Right renal cortex interstitium (tissue), 3 donors: ENCODE measurements around the gene RUFY2. TPM values are rescaled to one million over a fixed set of nuclear protein-coding genes. Genes with fewer than 3 reads are reported as not detected.
"Not testable (repeated sequence)": the region's sequence is repeated elsewhere in the genome, so short reads cannot be mapped to it uniquely, and the experiment has no call there.

ENCODE experiments used
- DNase-seq, 3 donors: peaks; one replicate each; pipeline ENCODE4 v3.0.0-alpha.2; 2013; ENCODE audit warnings: low read depth in 3 of 3, low spot score in 2 of 3
- polyA plus RNA-seq, 3 donors: library from polyadenylated mRNA; unstranded; fragments of 120-200 nt; gene quantifications; one replicate each; pipeline ENCODE4 v1.2.1, GENCODE V29; 2013; ENCODE audit not compliant: insufficient read length in 3 of 3

The RUFY2 gene, protein sequence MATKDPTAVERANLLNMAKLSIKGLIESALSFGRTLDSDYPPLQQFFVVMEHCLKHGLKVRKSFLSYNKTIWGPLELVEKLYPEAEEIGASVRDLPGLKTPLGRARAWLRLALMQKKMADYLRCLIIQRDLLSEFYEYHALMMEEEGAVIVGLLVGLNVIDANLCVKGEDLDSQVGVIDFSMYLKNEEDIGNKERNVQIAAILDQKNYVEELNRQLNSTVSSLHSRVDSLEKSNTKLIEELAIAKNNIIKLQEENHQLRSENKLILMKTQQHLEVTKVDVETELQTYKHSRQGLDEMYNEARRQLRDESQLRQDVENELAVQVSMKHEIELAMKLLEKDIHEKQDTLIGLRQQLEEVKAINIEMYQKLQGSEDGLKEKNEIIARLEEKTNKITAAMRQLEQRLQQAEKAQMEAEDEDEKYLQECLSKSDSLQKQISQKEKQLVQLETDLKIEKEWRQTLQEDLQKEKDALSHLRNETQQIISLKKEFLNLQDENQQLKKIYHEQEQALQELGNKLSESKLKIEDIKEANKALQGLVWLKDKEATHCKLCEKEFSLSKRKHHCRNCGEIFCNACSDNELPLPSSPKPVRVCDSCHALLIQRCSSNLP
- polyA plus RNA-seq: 10 to 100 TPM; 20.3 to 25.2 (median 23.5) TPM

- DNase-seq: peak; percentile 45 to 70 (median 67)
These were observed at the start of gene RUFY2 for GRCh38 chr10:68406815-68407548. Gene RUFY2, minus strand, starts transcription at chr10:68407277. Its CDS starts 88 bp downstream, at chr10:68407189.

DNA sequence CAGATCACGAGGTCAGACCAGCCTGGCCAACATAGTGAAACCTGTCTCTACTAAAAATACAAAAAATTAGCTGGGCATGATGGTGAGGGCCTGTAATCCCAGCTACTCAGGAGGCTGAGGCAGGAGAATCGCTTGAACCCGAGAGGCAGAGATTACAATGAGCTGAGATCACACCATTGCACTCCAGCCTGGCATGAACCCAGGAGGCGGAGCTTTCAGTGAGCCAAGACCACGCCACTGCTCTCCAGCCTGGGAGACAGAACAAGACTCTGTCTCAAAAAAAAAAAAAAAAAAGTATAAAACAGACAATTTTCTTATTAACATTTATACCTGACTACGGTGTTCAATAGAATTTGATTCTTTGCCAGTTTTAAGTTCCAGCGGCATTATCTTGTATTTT, 42.6 kb upstream of the RUFY2 start:
- DNase-seq: not testable (repeated sequence)

- DNase-seq: no peak
These were observed 39.1 kb upstream of the RUFY2 start for GRCh38 chr10:68446179-68446578.

DNA sequence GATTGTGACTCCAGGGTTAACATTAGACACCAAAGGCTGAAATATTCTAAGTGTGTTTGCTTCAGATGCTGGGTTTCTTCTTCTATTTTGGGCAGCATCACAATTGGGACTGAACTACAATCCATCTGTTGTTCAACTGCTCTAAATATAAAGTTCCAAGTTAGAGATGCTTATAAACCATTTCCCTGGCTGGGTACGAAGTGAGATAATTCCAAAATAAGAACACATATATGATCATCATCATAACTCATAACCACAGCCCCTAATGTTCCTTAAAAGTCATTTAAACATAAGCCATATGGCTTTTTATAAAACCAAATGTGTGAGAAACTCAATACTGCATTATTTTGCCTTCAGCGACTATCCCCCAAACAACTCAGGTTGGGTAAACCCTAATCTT, 35.9 kb upstream of the RUFY2 start:
- DNase-seq: no peak

GRCh38 chr10:68440898-68441297, 33.8 kb upstream of the RUFY2 start:
- no peak for DNase-seq

- DNase-seq: no peak
These were observed 28.7 kb upstream of the RUFY2 start for GRCh38 chr10:68435803-68436202.

GRCh38 chr10:68434657-68435056, 27.6 kb upstream of the RUFY2 start:
- no peak for DNase-seq

- DNase-seq: no peak
These were observed 21.5 kb upstream of the RUFY2 start for GRCh38 chr10:68428396-68429104.

DNA sequence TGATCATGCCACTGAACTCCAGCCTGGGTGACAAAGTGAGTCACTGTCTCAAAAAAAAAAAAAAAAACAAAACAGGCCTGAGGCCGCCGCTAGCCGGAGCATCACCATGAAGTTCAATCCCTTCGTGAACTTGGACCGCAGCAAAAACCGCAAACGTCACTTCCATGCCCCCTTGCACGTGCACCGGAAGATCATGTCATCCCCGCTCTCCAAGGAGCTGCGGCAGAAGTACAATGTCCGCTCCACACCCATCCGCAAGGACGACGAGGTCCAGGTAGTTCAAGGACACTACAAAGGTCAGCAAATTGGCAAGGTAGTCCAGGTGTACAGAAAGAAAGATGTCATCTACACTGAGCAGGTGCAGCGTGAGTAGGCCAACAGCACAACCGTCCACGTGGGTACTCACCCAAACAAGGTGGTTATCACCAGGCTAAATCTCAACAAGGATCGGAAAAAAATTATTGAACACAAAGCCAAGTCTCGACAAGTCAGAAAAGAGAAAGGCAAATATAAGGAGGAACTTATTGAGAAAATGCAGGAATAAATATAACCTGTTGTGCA, 17.5 kb upstream of the RUFY2 start:
- no peak for DNase-seq

- no peak for DNase-seq
These were observed 16.4 kb upstream of the RUFY2 start for GRCh38 chr10:68423522-68423921.

GRCh38 chr10:68419376-68419775, 12.3 kb upstream of the RUFY2 start:
- no peak for DNase-seq

DNA sequence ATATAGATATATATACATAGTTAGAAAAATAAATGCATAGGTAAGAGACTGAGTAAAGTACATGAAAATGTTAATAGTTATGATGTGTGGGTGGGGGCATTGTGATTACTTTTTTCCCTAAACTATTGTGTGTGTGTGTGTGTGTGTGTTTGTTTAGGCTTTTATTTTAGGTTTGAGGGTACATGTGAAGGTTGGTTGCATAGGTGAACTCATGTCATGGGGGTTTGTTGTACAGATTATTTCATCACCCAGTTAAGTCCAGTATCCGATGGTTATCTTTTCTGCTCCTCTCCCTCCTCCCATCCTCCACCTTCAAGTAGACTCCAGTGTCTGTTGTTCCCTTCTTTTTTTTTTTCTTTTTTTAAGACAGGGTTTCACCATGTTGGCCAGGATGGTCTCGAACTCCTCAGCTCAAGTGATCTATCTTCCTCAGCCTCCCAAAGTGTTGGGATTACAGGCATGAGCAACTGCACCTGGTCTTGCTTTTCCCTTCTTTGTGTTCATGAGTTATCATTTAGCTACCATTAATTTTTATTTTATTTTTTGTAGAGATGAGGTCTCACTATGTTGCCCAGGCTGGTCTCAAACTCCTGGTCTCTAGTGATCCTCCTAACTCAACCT, 1.9 kb upstream of the RUFY2 start:
- no peak for DNase-seq

DNA sequence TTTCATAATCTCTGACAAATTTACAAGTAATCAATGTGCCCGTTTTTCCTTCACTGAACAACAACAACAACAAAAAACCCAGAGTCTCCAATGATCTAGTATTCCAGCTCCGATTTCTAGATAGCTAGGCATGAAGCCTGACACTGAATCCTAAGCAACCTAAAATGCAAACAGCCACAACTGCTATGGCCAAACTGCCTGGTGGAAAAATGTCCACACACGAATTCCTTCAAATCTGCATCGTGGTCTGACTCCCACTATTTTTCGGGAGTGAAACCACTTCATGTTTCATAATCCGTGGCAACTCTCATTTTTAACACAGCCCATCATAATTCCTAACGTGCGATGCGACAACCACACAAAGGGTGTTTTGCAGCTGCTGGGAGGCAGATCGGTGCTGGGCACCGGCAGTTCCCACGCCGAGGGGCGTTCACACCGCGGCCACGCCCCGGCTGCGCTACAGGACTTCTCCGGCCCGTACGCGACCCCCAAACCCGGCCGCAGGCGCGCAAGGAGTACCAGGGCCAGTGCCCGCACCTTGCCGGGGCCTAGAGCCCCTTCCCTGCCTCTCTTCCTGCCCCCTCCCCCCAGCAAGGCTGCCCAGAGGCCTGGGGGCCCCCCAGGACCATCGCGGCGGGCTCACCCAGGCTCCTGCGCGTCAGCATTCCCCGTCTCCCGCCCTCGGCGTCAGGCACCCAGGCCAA, 814 bp downstream of the RUFY2 start:
- DNase-seq: peak; percentile 46 to 58 (median 57)

GRCh38 chr10:68403701-68404100, 3.4 kb downstream of the RUFY2 start:
- no peak for DNase-seq

DNA sequence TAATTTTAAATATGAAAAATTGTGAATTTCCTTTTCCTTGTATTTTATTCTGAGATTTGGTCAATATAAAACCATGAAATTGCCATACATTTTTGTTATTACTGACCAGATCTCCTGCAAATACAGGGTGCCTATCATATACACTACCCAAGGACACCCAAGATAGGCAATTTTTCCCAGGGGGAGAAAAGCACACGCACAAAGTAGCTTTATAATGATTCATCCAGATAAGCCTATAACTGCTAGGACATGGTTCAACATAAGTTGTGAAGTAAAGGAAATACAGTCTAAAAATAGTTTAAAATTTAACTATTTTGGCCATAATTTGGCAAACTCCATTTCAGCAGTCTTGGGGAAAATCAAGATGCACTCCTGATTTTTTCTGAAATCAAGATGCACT, 4.8 kb downstream of the RUFY2 start:
- DNase-seq: no peak

DNA sequence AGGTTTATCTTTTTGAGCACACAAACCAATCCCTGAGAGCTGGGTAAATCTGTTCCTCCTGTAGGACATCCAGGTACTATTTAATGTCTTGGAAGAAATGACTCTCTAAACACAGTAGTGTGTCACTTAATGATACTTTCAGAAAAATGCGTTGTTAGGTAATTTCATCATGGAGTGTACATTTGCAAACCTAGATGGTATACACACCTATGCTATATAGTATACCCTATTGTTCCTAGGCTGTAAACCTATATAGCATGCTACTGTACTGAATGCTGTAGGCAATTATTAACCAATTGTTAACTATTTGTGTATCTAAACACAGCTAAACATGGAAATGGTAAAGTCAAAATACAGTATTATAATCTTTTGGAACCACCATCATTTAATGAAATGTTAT, 10.1 kb downstream of the RUFY2 start:
- DNase-seq: no peak

GRCh38 chr10:68385740-68386139, 21.3 kb downstream of the RUFY2 start:
- DNase-seq: no peak

- DNase-seq: no peak
These were observed 35.5 kb downstream of the RUFY2 start for GRCh38 chr10:68371604-68372003.

DNA sequence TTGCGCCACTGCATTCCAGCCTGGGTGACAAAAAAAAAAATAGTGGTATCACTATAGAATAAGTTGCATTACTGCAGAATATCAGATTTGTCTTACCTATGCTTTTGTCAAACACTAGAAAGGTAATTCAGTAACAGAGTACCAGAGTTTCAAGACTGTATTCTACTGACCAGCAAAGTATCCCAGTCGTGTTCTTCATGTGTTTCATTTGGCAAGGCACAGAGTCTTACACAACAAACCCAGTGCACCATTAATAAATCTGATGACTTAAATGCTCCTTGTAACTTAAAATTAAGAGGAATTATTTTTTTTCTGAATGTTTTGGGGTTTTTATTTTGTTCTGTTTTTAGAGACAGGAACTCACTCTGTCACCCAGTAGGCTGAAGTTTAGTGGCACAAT, 40.0 kb downstream of the RUFY2 start:
- DNase-seq: no peak

GRCh38 chr10:68366600-68366999, 40.5 kb downstream of the RUFY2 start:
- no peak for DNase-seq
